Esophagus squamous epithelium (tissue), 4 donors: ENCODE data around the gene RBM34.
"Not testable (repeated sequence)": the region's sequence is repeated elsewhere in the genome, so short reads cannot be mapped to it uniquely, and the experiment has no call there.

Source experiments
- POLR2A ChIP-seq, 4 donors: fragments of 450-650 bp; IDR thresholded peaks; one replicate each; pipeline ENCODE4 v1.6.1; 2017; ENCODE audit warnings: antibody characterized with exemption in 4 of 4, mild to moderate bottlenecking in 4 of 4, moderate library complexity in 3 of 4
- TF ChIP-seq, protein P1 (sequence below), 6 experiments: fragments of 450-650 bp in 4 of 6; fragments of 200-600 bp in 2 of 6; sonication (generic) in 2 of 6; IDR thresholded peaks; one replicate each; pipeline ENCODE4 v1.5.1; 2016 to 2019; ENCODE audit warnings: antibody characterized with exemption in 6 of 6, mild to moderate bottlenecking in 4 of 6, moderate library complexity in 4 of 6

DNA sequence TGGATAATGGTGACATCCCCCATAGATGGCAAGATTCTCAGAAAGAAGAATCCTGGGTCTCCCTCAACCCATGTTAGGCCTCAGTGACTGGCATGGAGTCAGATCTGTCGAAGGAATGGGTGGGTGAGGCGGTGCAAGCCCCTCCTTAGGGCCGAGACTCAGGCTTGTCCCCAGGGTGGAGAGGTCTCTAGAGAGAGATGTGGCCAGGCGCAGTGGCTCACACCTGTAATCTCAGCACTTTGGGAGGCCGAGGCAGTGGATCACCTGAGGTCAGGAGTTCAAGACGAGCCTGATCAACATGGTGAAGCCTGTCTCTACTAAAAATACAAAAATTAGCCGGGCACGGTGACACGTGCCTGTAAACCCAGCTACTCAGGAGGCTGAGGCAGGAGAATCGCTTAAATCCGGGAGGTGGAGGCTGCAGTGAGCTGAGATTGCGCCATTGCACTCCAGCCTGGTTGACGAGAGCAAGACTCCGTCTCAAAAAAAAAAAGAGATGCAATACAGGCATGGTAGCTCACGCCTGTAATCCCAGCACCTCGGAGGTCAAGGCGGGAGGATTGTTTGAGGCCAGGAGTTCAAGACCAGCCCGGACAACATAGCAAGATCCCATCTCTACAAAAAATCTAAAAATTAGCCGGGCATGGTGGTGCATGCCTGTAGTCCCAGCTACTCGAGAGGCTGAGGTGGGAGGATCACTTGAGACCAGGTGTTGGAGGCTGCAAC lies 69.6 kb downstream of the RBM34 start:
- TF ChIP-seq, protein P1, sequence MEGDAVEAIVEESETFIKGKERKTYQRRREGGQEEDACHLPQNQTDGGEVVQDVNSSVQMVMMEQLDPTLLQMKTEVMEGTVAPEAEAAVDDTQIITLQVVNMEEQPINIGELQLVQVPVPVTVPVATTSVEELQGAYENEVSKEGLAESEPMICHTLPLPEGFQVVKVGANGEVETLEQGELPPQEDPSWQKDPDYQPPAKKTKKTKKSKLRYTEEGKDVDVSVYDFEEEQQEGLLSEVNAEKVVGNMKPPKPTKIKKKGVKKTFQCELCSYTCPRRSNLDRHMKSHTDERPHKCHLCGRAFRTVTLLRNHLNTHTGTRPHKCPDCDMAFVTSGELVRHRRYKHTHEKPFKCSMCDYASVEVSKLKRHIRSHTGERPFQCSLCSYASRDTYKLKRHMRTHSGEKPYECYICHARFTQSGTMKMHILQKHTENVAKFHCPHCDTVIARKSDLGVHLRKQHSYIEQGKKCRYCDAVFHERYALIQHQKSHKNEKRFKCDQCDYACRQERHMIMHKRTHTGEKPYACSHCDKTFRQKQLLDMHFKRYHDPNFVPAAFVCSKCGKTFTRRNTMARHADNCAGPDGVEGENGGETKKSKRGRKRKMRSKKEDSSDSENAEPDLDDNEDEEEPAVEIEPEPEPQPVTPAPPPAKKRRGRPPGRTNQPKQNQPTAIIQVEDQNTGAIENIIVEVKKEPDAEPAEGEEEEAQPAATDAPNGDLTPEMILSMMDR (IDR thresholded peaks at IDR 0.05): not testable (repeated sequence)
- not testable (repeated sequence) for TF ChIP-seq POLR2A (IDR thresholded peaks at IDR 0.05)
